Tibial nerve (tissue), 4 donors: ENCODE measurements around the gene IL1RL2. TPM values are rescaled to one million over a fixed set of nuclear protein-coding genes. Genes with fewer than 3 reads are reported as not detected.

ENCODE experiments used
- DNase-seq, 2 donors: peaks; one replicate each; pipeline ENCODE4 v3.0.0-alpha.2; 2019; ENCODE audit warnings: low spot score in 2 of 2
- H3K27ac ChIP-seq, 4 donors: fragments of 200-600 bp; sonication (generic) in 3 of 4; one replicate each; pipeline ENCODE4 v1.5.1; 2017 to 2019; ENCODE audit warnings: mild to moderate bottlenecking in 1 of 4
- H3K27me3 ChIP-seq, 2 donors: fragments of 200-600 bp; sonication (generic) in 1 of 2; one replicate each; pipeline versions ENCODE4 v1.5.1 to v1.6.0; 2017 to 2019
- H3K36me3 ChIP-seq, 3 donors: fragments of 200-600 bp; sonication (generic); one replicate each; pipeline ENCODE4 v1.5.1; 2018 to 2019
- H3K4me1 ChIP-seq, 4 donors: fragments of 200-600 bp; sonication (generic) in 3 of 4; one replicate each; pipeline ENCODE4 v1.5.1; 2017 to 2019
- H3K4me3 ChIP-seq, 4 donors: fragments of 200-600 bp; sonication (generic) in 3 of 4; one replicate each; pipeline ENCODE4 v1.5.1; 2017 to 2019; ENCODE audit warnings: mild to moderate bottlenecking in 1 of 4, moderate library complexity in 1 of 4
- H3K9me3 ChIP-seq, 4 donors: fragments of 200-600 bp; sonication (generic) in 3 of 4; one replicate each; pipeline ENCODE4 v1.5.1; 2017 to 2019
- CTCF ChIP-seq, 5 experiments: fragments of 200-600 bp in 3 of 5; fragments of 450-650 bp in 2 of 5; sonication (generic) in 3 of 5; IDR thresholded peaks; one replicate each; pipeline ENCODE4 v1.5.1; 2016 to 2019; ENCODE audit warnings: antibody characterized with exemption in 5 of 5, mild to moderate bottlenecking in 3 of 5, moderate library complexity in 2 of 5
- EP300 ChIP-seq, 2 donors: sonication (generic); formaldehyde crosslinking; IDR thresholded peaks; one replicate each; pipeline ENCODE4 v1.6.1; 2017; ENCODE audit warnings: antibody characterized with exemption in 2 of 2, mild to moderate bottlenecking in 1 of 2
- POLR2A ChIP-seq, 2 donors: fragments of 450-650 bp; IDR thresholded peaks; one replicate each; pipeline ENCODE4 v1.6.1; 2017; ENCODE audit warnings: antibody characterized with exemption in 2 of 2, mild to moderate bottlenecking in 2 of 2, moderate library complexity in 2 of 2
- WGBS, 2 donors: methylation state at CpG; one replicate each; pipeline ENCODE4 v1.1.5; 2018; 5-methylcytosine and 5-hydroxymethylcytosine counted together
- total RNA-seq, 4 donors: library from RNA; depleted of rRNA; stranded (reverse); fragments of >200 nt; gene quantifications; one replicate each; pipeline ENCODE4 v1.1.0, GENCODE V29; 2016

Gene IL1RL2
- total RNA-seq, 4 donors from 2014 or later, result 0.30 TPM; not detected in 3

DNA sequence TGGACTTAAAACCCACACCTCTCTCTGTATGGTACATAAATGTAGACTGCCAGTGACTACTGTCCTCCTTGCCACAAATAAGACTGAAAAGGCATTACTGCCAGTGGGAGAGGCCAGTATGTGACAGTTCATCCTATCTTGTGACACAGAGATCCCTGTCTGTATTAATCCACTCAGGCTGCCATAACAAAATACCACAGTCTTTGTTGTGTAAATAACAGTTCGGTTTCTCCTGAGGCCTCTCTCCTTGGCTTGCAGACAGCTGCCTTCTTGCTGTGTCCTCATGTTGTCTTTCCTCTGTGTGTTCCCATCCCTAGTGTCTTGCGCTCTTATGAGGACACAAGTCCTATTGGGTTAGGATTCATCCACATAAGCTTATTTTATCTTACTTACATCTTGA, 78.1 kb downstream of the IL1RL2 start:
- H3K36me3 ChIP-seq, result no peaks in the 10 kb centered on the region
- 72 to 74% methylated on average over 2 of the region's 2 CpGs for WGBS, 2 donors
- H3K27ac ChIP-seq, result no peak overlapping the region
- TF ChIP-seq EP300 (IDR thresholded peaks at IDR 0.05) (no peak), CTCF (IDR thresholded peaks at IDR 0.05) (no peak), POLR2A (IDR thresholded peaks at IDR 0.05) (no peak)
- H3K27me3 ChIP-seq, result no peaks in the 10 kb centered on the region
- H3K4me3 ChIP-seq, result no peak overlapping the region
- no peaks in the 10 kb centered on the region for H3K4me1 ChIP-seq
- no peaks in the 10 kb centered on the region for H3K9me3 ChIP-seq
- no peak for DNase-seq

GRCh38 chr2:102266204-102266603, 79.4 kb downstream of the IL1RL2 start:
- H3K27ac ChIP-seq, result no peak overlapping the region
- no peaks in the 10 kb centered on the region for H3K27me3 ChIP-seq
- TF ChIP-seq POLR2A (IDR thresholded peaks at IDR 0.05), result no peak
- no peak for TF ChIP-seq CTCF (IDR thresholded peaks at IDR 0.05)
- TF ChIP-seq EP300 (IDR thresholded peaks at IDR 0.05), result no peak
- no peak for DNase-seq
- no peaks in the 10 kb centered on the region for H3K9me3 ChIP-seq
- 70 to 79% methylated on average over 1 of the region's 1 CpG for WGBS, 2 donors
- H3K4me3 ChIP-seq, result no peak overlapping the region
- H3K36me3 ChIP-seq, result no peaks in the 10 kb centered on the region
- H3K4me1 ChIP-seq, result no peaks in the 10 kb centered on the region

GRCh38 chr2:102267774-102268173, 81.0 kb downstream of the IL1RL2 start:
- no peak overlapping the region for H3K4me3 ChIP-seq
- H3K9me3 ChIP-seq, result no peaks in the 10 kb centered on the region
- no peak for DNase-seq
- 81 to 86% methylated on average over 6 of the region's 6 CpGs for WGBS, 2 donors
- H3K36me3 ChIP-seq, result no peaks in the 10 kb centered on the region
- H3K27me3 ChIP-seq, result peaks cover 0 to 3% of the 10 kb centered on the region in 2 donors
- H3K27ac ChIP-seq, result no peak overlapping the region
- no peaks in the 10 kb centered on the region for H3K4me1 ChIP-seq
- TF ChIP-seq EP300 (IDR thresholded peaks at IDR 0.05) (no peak), POLR2A (IDR thresholded peaks at IDR 0.05) (no peak), CTCF (IDR thresholded peaks at IDR 0.05) (no peak)

DNA sequence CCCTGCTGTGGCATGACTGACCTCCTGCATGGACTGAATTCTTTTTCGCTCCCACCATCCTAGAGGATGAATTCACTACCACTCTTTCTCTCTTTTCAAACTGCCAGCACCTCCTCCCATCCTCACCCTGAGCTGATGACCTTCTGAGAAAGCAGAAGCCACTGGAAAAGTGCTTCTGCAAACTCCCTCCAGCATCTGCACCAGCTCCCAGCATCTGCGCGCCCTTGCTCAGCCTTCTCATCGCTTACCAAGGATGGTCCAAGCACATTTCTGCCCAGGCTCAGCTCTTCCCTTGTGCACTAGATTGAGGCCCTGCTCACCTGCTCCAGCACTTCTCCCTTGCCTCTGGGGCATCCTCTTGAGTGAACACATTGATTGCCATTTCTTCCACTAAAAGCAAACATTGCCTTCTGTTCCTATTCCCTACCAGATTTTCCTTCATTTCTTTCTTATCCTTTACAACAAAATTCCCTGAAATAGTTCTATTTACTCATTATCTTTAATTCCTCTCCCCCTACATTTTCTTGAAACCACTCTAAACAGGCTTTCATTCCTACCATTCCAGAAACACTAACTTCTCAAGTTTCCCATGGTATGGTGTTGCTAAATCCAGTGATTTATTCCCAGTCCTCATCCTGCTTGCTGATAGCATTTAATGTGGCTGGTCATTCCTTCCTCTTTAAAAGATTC, 81.8 kb downstream of the IL1RL2 start:
- no peak for DNase-seq
- Histone ChIP-seq H3K4me3 (no peak overlapping the region), H3K9me3 (no peaks in the 10 kb centered on the region), H3K27me3 (peaks cover 0 to 5% of the 10 kb centered on the region in 2 donors), H3K36me3 (no peaks in the 10 kb centered on the region), H3K27ac (no peak overlapping the region), H3K4me1 (no peaks in the 10 kb centered on the region)
- no peak for TF ChIP-seq CTCF (IDR thresholded peaks at IDR 0.05)
- no peak for TF ChIP-seq POLR2A (IDR thresholded peaks at IDR 0.05)
- TF ChIP-seq EP300 (IDR thresholded peaks at IDR 0.05), result no peak
- WGBS, 2 donors, result 86 to 98% methylated on average over 4 of the region's 4 CpGs

- no peak for DNase-seq
- H3K27me3 ChIP-seq, result peaks cover 0 to 5% of the 10 kb centered on the region in 2 donors
- WGBS, 2 donors, result 76 to 77% methylated on average over 4 of the region's 4 CpGs
- H3K36me3 ChIP-seq, result no peaks in the 10 kb centered on the region
- no peaks in the 10 kb centered on the region for H3K9me3 ChIP-seq
- no peaks in the 10 kb centered on the region for H3K4me1 ChIP-seq
- H3K4me3 ChIP-seq, result no peak overlapping the region
- no peak overlapping the region for H3K27ac ChIP-seq
- no peak for TF ChIP-seq CTCF (IDR thresholded peaks at IDR 0.05)
Observed at GRCh38 chr2:102269200-102269524, 82.3 kb downstream of the IL1RL2 start.
